ENCODE data around the gene MGMT.

MGMT gene

GRCh38 chr10:129704786-129705525 is 237.9 kb downstream of the MGMT start:
- Histone ChIP-seq H3K27me3 (no peaks in the 10 kb centered on the region), H3K27ac (no peak overlapping the region)

GRCh38 chr10:129705676-129706075 is 238.6 kb downstream of the MGMT start:
- no peak overlapping the region for H3K9ac ChIP-seq

More at GRCh38 chr10:129704786-129705525, 237.9 kb downstream of the MGMT start:
- H3K4me2 ChIP-seq = peak overlapping the region in 8 of 11 experiments; percentile 60 to 83 (median 77); a peak in 13 of 22 replicates
- H3K9ac ChIP-seq = no peak overlapping the region
- peaks cover 0 to 43% (median 13%) of the 10 kb centered on the region in 11 experiments; a peak in 13 of 22 replicates for H4K20me1 ChIP-seq
- H3K9me3 ChIP-seq (replicated peaks in 1 of 11) = no peaks in the 10 kb centered on the region
- H3K4me3 ChIP-seq = no peak overlapping the region
- TF ChIP-seq Cebpa-rat (IDR thresholded peaks at IDR 0.05) = no peak
- peaks cover 15 to 47% (median 35%) of the 10 kb centered on the region in 10 experiments for H3K4me1 ChIP-seq
- peaks cover 15 to 46% (median 29%) of the 10 kb centered on the region in 11 experiments; a peak in 19 of 22 replicates for H3K36me3 ChIP-seq

GRCh38 chr10:129706081-129706480 is 239.0 kb downstream of the MGMT start:
- Histone ChIP-seq H3K4me2 (peak overlapping the region in 6 of 11 experiments; percentile 30 to 52 (median 38); a peak in 11 of 22 replicates), H3K27me3 (no peaks in the 10 kb centered on the region), H3K9me3 (replicated peaks in 1 of 11) (no peaks in the 10 kb centered on the region), H3K9ac (no peak overlapping the region), H3K4me3 (no peak overlapping the region), H3K27ac (no peak overlapping the region; a peak in 1 of 22 replicates), H4K20me1 (peaks cover 0 to 43% (median 13%) of the 10 kb centered on the region in 11 experiments; a peak in 13 of 22 replicates), H3K36me3 (peaks cover 23 to 54% (median 37%) of the 10 kb centered on the region in 11 experiments; a peak in 20 of 22 replicates), H3K4me1 (peaks cover 15 to 47% (median 35%) of the 10 kb centered on the region in 10 experiments)
- TF ChIP-seq Cebpa-rat (IDR thresholded peaks at IDR 0.05) = no peak

More at GRCh38 chr10:129705676-129706075, 238.6 kb downstream of the MGMT start:
- Histone ChIP-seq H3K4me3 (no peak overlapping the region), H3K9me3 (replicated peaks in 1 of 11) (no peaks in the 10 kb centered on the region), H4K20me1 (peaks cover 0 to 43% (median 13%) of the 10 kb centered on the region in 11 experiments; a peak in 13 of 22 replicates), H3K27me3 (no peaks in the 10 kb centered on the region), H3K4me2 (peak overlapping the region in 6 of 11 experiments; percentile 30 to 52 (median 38); a peak in 9 of 22 replicates), H3K4me1 (peaks cover 15 to 47% (median 35%) of the 10 kb centered on the region in 10 experiments), H3K36me3 (peaks cover 21 to 52% (median 36%) of the 10 kb centered on the region in 11 experiments; a peak in 20 of 22 replicates), H3K27ac (no peak overlapping the region; a peak in 1 of 22 replicates)
- TF ChIP-seq Cebpa-rat (IDR thresholded peaks at IDR 0.05) = no peak

GRCh38 chr10:129706523-129706922 is 239.5 kb downstream of the MGMT start:
- H3K36me3 ChIP-seq = peaks cover 23 to 56% (median 36%) of the 10 kb centered on the region in 11 experiments; a peak in 20 of 22 replicates
- H3K4me2 ChIP-seq = peak overlapping the region in 6 of 11 experiments; percentile 30 to 52 (median 38); a peak in 11 of 22 replicates
- no peak overlapping the region for H3K9ac ChIP-seq
- no peaks in the 10 kb centered on the region for H3K9me3 ChIP-seq (replicated peaks in 1 of 11)
- H3K27me3 ChIP-seq = no peaks in the 10 kb centered on the region
- H4K20me1 ChIP-seq = peaks cover 0 to 43% (median 13%) of the 10 kb centered on the region in 11 experiments; a peak in 13 of 22 replicates
- no peak overlapping the region for H3K4me3 ChIP-seq
- H3K27ac ChIP-seq = no peak overlapping the region; a peak in 1 of 22 replicates
- TF ChIP-seq Cebpa-rat (IDR thresholded peaks at IDR 0.05) = no peak
- peaks cover 15 to 47% (median 35%) of the 10 kb centered on the region in 10 experiments for H3K4me1 ChIP-seq

- Histone ChIP-seq H3K27ac (no peak overlapping the region), H4K20me1 (peaks cover 0 to 36% (median 13%) of the 10 kb centered on the region in 11 experiments; a peak in 13 of 22 replicates), H3K4me2 (no peak overlapping the region), H3K4me1 (peaks cover 15 to 43% (median 35%) of the 10 kb centered on the region in 10 experiments), H3K9me3 (replicated peaks in 1 of 11) (no peaks in the 10 kb centered on the region), H3K9ac (no peak overlapping the region), H3K27me3 (no peaks in the 10 kb centered on the region), H3K4me3 (no peak overlapping the region), H3K36me3 (peaks cover 24 to 67% (median 36%) of the 10 kb centered on the region in 11 experiments; a peak in 20 of 22 replicates)
- TF ChIP-seq Cebpa-rat (IDR thresholded peaks at IDR 0.05) = no peak
These were observed 240.7 kb downstream of the MGMT start for GRCh38 chr10:129707406-129708388.

- H3K36me3 ChIP-seq = peaks cover 24 to 75% (median 39%) of the 10 kb centered on the region in 11 experiments; a peak in 20 of 22 replicates
- no peak overlapping the region for H3K9ac ChIP-seq
- H4K20me1 ChIP-seq = peaks cover 0 to 25% (median 8%) of the 10 kb centered on the region in 11 experiments; a peak in 8 of 22 replicates
- H3K27ac ChIP-seq = no peak overlapping the region
- TF ChIP-seq Cebpa-rat (IDR thresholded peaks at IDR 0.05) = no peak
- H3K4me1 ChIP-seq = peaks cover 5 to 30% (median 23%) of the 10 kb centered on the region in 10 experiments
- no peak overlapping the region for H3K4me3 ChIP-seq
- H3K27me3 ChIP-seq = no peaks in the 10 kb centered on the region
- H3K4me2 ChIP-seq = no peak overlapping the region
- no peaks in the 10 kb centered on the region for H3K9me3 ChIP-seq (replicated peaks in 1 of 11)
These were observed 242.1 kb downstream of the MGMT start for GRCh38 chr10:129709101-129709500.

- no peak for TF ChIP-seq Cebpa-rat (IDR thresholded peaks at IDR 0.05)
- H3K4me3 ChIP-seq = no peak overlapping the region
- H3K9me3 ChIP-seq (replicated peaks in 1 of 11) = no peaks in the 10 kb centered on the region
- H4K20me1 ChIP-seq = peaks cover 0 to 17% (median 2%) of the 10 kb centered on the region in 11 experiments; a peak in 7 of 22 replicates
- no peak overlapping the region for H3K4me2 ChIP-seq
- H3K27ac ChIP-seq = no peak overlapping the region
- no peak overlapping the region for H3K9ac ChIP-seq
- H3K4me1 ChIP-seq = peaks cover 0 to 22% (median 15%) of the 10 kb centered on the region in 10 experiments; a peak in 12 of 20 replicates
- H3K36me3 ChIP-seq = peaks cover 22 to 73% (median 39%) of the 10 kb centered on the region in 11 experiments; a peak in 20 of 22 replicates
- no peaks in the 10 kb centered on the region for H3K27me3 ChIP-seq
These were observed 242.8 kb downstream of the MGMT start for GRCh38 chr10:129709627-129710509.

All from BLaER1 treated with 17β-estradiol and CSF1 and Interleukin-3, amounts not matched to agents 10 nM and 100 nM (cell line).